GM21576 (cell line): ENCODE measurements around the gene NEU4.

Source experiments
- ATAC-seq: cut with Tn5 transposase; IDR thresholded peaks from one replicate; pipeline ENCODE4 v1.9.1; 2021; ENCODE audit warnings: mild to moderate bottlenecking, moderate library complexity; ENCODE audit not compliant: unreplicated experiment

Gene NEU4

GRCh38 chr2:241862775-241863535 lies 54.0 kb downstream of the NEU4 start:
- ATAC-seq, result no peak

DNA sequence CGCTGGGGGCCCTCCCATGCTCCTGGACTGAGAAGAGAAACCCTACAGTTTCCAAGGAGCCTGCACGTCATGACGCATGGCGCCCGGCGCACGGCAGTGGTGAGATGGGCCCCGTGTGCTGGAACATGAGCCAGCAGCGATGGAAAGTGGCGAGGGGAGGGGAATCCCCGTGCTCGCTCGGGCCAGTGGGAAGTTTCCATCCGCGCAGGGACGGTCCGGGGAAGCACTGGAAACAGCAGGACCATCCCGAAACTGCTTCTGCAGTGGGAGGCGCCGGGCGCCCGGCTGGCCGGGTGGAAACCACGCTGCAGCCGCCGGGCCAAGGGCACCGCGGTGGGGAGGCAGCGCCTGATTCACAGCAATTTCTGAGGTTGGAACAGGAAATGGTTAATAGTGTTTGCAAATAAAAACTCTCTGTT lies 54.6 kb downstream of the NEU4 start:
- no peak for ATAC-seq

GRCh38 chr2:241864168-241864849 lies 55.3 kb downstream of the NEU4 start:
- ATAC-seq, result no peak

DNA sequence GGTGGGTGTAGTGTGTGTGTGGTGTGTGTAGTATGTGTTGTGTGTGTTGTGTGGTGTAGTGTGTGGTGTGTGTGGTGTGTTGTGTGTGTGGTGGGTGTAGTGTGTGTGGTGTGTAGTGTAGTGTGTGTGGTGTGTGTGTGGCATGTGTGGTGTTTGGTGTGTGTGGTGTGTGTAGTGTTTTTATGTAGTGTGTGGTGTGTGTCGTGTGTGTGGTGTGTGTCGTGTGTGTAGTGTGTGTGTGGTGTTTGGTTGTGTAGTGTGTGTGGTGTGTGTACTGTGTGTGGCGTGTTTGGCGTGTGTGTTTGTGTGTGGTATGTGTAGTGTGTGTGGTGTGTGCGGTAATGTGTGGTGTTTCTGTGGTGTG lies 55.8 kb downstream of the NEU4 start:
- no peak for ATAC-seq

DNA sequence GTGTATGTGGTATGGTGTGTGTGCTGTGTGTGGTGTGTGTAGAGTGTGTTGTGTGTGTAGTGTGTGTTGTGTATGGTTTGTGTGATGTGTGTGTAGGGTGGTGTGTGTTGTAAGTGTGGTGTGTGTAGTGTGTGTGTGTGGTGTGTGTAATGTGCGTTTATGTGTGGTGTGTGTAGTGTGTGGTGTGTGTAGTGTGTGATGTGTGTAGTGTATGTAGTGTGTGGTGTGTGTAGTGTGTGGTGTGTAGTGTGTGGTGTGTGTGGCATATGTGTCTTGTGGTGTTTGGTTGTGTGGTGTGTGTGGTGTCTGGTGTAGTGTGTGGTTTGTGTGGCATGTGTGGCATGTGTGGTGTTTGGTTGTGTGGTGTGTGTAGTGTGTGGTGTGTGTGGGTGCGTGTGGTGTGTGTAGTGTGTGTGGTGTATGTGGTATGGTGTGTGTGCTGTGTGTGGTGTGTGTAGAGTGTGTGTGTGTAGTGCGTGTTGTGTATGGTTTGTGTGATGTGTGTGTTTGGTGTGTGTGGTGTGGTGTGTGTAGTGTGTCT lies 56.5 kb downstream of the NEU4 start:
- ATAC-seq, result no peak

GRCh38 chr2:241865957-241866789 lies 57.2 kb downstream of the NEU4 start:
- ATAC-seq, result no peak
